Breast epithelium (tissue), 3 donors: Measurements from ENCODE around the gene NUDT7.

ENCODE experiments used
- POLR2A ChIP-seq: fragments of 450-650 bp; IDR thresholded peaks from one replicate; pipeline ENCODE4 v1.6.1; 2016; ENCODE audit warnings: antibody characterized with exemption, mild to moderate bottlenecking, moderate library complexity
- POLR2AphosphoS5 ChIP-seq, 3 donors: sonication (generic); formaldehyde crosslinking; IDR thresholded peaks; one replicate each; pipeline ENCODE4 v1.6.1; 2017; ENCODE audit warnings: antibody characterized with exemption in 3 of 3
- TF ChIP-seq, protein P1 (sequence below), 3 donors: fragments of 450-650 bp; IDR thresholded peaks; one replicate each; pipeline ENCODE4 v1.5.1; 2016 to 2017; ENCODE audit warnings: antibody characterized with exemption in 3 of 3, mild to moderate bottlenecking in 3 of 3, moderate library complexity in 3 of 3

DNA sequence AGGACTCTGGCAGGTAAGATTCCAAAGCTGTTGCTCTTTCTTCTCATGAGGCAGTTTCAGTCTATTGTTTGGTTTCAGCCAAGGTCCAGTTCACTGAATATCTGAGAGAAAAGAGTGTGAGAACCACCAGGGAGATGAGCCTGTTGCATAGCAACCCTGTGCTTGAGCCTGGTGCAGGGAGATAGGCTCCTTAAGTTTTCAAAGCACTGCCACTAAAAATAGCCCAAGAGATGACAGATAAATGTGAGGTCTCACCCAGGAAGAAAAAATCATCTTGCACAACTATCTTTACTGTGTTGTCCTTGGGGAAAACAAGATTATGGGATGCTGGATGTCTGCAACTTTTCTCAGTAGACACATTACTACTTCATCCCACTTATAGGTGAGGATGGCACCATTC lies 26.2 kb upstream of the NUDT7 start:
- TF ChIP-seq, protein P1, sequence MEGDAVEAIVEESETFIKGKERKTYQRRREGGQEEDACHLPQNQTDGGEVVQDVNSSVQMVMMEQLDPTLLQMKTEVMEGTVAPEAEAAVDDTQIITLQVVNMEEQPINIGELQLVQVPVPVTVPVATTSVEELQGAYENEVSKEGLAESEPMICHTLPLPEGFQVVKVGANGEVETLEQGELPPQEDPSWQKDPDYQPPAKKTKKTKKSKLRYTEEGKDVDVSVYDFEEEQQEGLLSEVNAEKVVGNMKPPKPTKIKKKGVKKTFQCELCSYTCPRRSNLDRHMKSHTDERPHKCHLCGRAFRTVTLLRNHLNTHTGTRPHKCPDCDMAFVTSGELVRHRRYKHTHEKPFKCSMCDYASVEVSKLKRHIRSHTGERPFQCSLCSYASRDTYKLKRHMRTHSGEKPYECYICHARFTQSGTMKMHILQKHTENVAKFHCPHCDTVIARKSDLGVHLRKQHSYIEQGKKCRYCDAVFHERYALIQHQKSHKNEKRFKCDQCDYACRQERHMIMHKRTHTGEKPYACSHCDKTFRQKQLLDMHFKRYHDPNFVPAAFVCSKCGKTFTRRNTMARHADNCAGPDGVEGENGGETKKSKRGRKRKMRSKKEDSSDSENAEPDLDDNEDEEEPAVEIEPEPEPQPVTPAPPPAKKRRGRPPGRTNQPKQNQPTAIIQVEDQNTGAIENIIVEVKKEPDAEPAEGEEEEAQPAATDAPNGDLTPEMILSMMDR (IDR thresholded peaks at IDR 0.05) = no peak
- TF ChIP-seq POLR2AphosphoS5 (IDR thresholded peaks at IDR 0.05) (no peak), POLR2A (no peak)
